Germinal center (tissue), 1 donor: Measurements from ENCODE around the gene ZFAND3.

Experiments
- DNase-seq: peaks from one replicate; pipeline ENCODE4 v3.0.0; 2012; ENCODE audit warnings: mixed read lengths, low spot score

Gene ZFAND3

DNA sequence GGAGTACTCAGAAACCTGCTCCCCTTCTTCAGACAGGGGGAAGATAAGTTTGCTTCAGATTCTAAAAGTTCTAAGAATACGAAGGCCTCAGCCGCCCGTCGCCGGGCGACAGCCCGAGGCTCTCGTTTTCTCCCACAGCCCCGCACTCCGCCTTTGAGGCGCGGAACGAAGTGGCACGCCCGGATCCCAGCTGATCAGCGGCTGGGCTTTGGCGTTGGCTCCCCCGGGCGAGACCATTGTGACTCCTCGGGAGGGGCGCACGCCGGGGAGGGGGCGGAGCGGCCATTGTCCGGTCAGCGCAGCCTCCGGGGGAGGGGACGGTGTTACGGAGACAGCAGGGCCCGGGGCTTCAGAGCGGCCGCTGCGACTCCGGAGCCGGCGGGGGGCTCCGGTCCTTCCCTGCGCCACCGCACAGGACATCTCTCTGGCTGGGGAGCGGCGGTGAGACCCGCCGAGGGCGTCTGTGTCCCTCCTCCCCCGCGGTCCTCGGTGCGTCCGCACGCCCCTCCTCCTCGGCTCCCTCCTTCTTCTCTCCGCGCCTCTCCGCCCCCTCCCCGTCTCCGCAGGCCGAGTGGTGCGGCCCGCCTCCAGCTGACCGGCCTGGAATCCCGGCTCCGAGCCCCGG is at the start of gene ZFAND3:
ZFAND3 (plus strand) TSS at position 551 of the 625 bp plus-strand sequence. CDS start 219 bp downstream, outside the sequence.
- peak; percentile 93 for DNase-seq

- no peak for DNase-seq
Measured at GRCh38 chr6:37774028-37774680, 45.4 kb upstream of the ZFAND3 start.

DNA sequence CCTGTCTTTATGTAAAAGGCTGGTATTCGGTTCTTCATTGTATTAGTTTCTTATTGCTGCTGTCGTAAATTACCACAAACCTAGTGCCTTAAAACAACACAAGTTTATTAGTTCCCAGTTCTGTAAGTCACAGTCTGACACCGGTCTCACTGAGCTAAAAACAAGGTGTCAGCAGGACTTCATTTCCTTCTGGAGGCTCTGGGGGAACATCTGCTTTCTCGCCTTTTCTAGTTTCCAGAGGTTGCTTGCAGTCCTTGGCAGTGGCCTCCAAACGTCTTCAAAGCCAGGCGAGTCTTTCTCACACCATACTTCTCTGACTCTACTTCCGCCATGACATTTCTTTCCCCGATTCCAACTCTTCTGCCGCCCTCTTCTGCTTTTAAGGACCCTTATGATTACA is 43.0 kb upstream of the ZFAND3 start:
- no peak for DNase-seq

- DNase-seq: no peak
Measured at GRCh38 chr6:37777272-37777834, 42.2 kb upstream of the ZFAND3 start.

- no peak for DNase-seq
Measured at GRCh38 chr6:37779111-37779800, 40.3 kb upstream of the ZFAND3 start.

- DNase-seq: no peak
Measured at GRCh38 chr6:37779902-37780628, 39.5 kb upstream of the ZFAND3 start.

- no peak for DNase-seq
Measured at GRCh38 chr6:37781788-37782187, 37.7 kb upstream of the ZFAND3 start.

DNA sequence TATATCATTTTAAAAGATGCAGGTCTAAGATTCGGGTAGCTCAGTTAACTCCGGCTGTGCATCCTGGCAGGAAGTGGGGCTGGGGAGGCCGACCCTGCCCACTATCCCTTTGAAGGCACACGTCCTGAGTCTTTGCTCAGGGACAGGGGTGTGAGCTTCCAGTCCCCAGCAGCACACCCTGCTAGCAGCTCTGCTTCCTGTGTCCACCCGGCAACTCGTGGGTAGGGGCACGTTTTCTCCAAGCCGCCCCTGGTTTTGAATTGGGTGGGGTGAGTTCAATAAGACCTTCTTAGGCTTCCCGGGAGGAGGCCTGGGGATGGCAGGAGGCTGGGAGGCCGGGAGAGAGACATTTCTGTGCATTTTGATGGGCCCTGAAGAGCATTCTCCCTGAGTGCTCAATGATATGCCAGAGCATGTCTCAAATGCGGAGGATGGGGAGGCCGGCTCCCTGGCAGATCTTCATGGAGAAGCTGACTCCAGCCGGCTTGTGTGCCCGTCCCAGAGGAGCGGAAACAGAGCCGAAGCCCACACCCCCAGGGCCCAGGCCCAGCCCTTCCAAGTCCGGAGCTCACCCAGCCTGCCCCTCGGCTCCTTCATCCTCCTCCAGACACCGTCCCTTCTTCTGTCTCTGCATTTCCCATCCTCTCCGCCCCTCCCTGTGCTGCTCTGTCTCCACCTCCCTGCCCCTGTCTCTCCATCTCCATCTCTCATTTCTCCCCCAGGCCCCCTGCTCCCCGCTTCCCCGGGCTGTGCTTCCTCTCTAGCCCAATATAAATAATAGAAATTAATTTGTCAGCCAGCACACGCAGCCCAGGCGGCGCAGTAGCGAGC is 36.3 kb upstream of the ZFAND3 start:
- DNase-seq: no peak

GRCh38 chr6:37783856-37784584 is 35.5 kb upstream of the ZFAND3 start:
- peak; percentile 42 for DNase-seq

DNA sequence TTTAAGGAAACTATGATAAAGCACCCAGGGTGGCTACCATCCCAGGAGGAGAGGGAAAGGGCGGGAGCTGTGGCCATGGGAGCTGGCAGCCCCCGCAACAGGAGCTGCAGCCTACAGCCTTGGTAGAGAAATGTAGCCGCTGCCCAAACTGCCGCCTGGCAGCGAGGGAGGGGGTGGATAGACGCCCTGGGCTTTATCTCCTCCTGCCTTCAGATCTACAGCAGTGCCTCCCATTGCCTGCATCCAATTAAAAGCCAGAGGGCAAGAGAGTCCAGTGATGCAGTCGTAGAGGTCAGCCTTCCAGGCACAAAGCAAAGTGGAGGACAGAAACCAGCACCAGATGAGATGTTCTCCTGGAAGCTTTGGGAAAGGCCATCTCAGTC is 35.0 kb upstream of the ZFAND3 start:
- no peak for DNase-seq

GRCh38 chr6:37785002-37785662 is 34.4 kb upstream of the ZFAND3 start:
- DNase-seq: no peak

DNA sequence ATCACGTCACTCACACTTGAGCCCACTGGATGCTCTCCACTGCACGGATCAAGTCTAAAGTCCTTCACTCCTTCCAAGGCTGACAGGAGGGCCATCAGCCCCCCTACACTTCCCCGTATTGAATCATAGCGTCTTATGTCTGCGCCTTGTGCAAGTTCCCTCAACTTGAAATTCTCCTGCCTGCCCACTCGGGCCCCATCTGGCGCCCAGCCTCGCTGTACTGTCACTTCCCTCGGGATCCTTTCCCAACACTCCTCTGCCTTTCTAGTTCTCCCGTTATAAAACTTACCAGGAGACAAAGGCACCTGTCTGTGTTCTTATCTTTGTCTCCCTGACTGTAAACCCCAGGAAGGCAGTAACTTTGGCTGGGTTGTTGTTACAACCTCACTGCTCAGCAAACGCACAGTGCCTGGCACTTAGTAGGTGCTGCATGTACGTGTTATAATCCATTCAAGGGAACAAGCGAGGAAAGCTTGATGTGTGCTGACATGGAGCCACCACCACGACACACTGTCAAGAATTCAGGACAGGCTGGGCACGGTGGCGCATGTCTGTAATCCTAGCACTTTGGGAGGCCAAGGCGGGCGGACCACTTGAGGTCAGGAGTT is 33.8 kb upstream of the ZFAND3 start:
- no peak for DNase-seq

DNA sequence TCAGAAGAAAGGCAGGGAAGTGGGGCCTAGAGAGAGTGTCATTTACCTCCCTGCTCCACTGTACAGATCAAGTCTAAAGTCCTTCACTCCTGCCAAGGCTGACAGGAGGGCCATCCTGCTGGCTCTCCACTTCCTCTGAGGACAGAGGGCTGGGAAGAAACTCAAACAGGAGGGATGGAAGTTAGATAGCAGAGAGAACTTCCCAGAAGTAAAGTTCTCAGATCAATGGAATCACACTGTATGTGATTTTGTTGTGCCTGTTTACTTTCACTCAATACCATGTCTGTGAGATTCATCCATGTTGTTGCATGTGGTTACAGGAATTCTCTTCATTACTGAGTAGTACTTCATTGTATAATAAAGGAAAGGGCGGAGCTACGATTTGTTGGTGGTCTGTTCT is 32.3 kb upstream of the ZFAND3 start:
- DNase-seq: no peak

- DNase-seq: no peak
Measured at GRCh38 chr6:37788259-37788658, 31.3 kb upstream of the ZFAND3 start.

DNA sequence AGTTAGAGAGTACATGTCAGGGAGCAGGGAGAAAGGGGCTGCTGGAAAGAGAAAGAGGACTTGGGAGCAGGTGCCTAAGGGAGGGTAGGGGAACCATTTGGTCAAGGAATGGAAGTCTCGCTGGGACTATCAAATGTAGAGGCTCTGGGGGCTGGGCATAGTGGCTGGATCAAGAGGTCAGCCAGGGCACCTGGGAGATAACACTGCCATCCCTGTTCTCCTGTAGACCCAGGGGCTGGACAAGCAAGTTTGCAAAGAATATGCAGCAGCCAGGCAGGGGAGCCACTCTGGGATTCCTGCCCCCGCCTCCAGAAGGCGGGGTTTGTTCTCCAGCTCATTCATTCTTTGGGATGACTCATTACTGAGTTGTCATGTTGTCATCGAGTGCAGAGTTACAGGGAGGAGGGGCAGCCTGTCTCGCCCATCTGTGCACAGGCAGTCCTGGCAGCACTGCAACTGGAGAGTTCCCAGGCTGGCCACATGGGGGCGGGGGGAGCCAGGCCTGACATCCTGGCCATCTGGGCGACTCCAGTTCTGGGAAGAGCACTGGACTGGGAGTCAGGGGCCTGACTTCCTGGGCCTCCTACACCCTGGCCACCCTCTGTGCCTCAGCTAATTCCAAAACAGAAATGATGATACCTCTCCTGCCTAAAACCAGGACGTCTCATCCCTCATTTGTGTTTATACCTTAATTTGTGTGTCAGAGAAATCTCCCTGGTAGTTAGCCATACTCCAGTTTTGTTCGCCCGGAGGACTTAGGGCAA is 28.2 kb upstream of the ZFAND3 start:
- peak; percentile 78 for DNase-seq

GRCh38 chr6:37792457-37793033 is 27.0 kb upstream of the ZFAND3 start:
- no peak for DNase-seq

- DNase-seq: no peak
Measured at GRCh38 chr6:37793067-37793466, 26.5 kb upstream of the ZFAND3 start.

DNA sequence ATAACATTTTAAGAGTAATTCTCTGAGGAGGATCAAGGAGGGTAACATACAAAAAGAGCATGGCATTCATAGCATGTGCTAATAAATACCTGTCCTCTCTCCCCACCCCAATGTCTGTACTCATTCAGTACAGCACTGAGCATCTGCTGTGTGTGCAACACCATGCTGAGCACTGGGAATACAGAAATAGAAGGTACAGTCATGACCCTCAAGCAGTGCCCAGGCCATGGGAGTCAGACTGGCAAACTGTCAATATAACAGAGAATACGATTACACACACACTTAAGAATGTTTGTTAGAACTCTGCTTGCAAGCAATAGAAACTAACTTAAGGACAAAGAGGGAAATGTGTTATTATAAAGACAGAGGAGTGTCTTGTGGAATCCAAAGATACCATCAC is 24.7 kb upstream of the ZFAND3 start:
- DNase-seq: no peak
